ENCODE measurements around the gene C2CD2L. TPM values are rescaled to one million over a fixed set of nuclear protein-coding genes. Genes with fewer than 3 reads are reported as not detected.
"Not testable (repeated sequence)": the region's sequence is repeated elsewhere in the genome, so short reads cannot be mapped to it uniquely, and the experiment has no call there.

The C2CD2L gene
- polyA plus RNA-seq, 3 donors = 9.3 to 12.0 (median 9.5) TPM

GRCh38 chr11:119112314-119113020 lies 5.3 kb downstream of the C2CD2L start:
- no peak for DNase-seq (ENCODE audit: low read depth in 3 of 3, low spot score in 2 of 3)

- DNase-seq (ENCODE audit: low read depth in 3 of 3, low spot score in 2 of 3) = no peak
Measured at GRCh38 chr11:119113716-119114115, 6.6 kb downstream of the C2CD2L start.

GRCh38 chr11:119114351-119114750 lies 7.2 kb downstream of the C2CD2L start:
- DNase-seq (ENCODE audit: low read depth in 3 of 3, low spot score in 2 of 3) = no peak

GRCh38 chr11:119115484-119116234 lies 8.5 kb downstream of the C2CD2L start:
- no peak for DNase-seq (ENCODE audit: low read depth in 3 of 3, low spot score in 2 of 3)

GRCh38 chr11:119116235-119116594 lies 9.1 kb downstream of the C2CD2L start:
- DNase-seq (ENCODE audit: low read depth in 3 of 3, low spot score in 2 of 3) = no peak

- DNase-seq (ENCODE audit: low read depth in 3 of 3, low spot score in 2 of 3) = no peak
Measured at GRCh38 chr11:119116601-119117000, 9.5 kb downstream of the C2CD2L start.

- no peak for DNase-seq (ENCODE audit: low read depth in 3 of 3, low spot score in 2 of 3)
Measured at GRCh38 chr11:119117004-119117706, 10.0 kb downstream of the C2CD2L start.

- no peak for DNase-seq (ENCODE audit: low read depth in 3 of 3, low spot score in 2 of 3)
Measured at GRCh38 chr11:119118227-119118626, 11.1 kb downstream of the C2CD2L start.

- no peak for DNase-seq (ENCODE audit: low read depth in 3 of 3, low spot score in 2 of 3)
Measured at GRCh38 chr11:119118946-119119345, 11.8 kb downstream of the C2CD2L start.

GRCh38 chr11:119120639-119121007 lies 13.5 kb downstream of the C2CD2L start:
- DNase-seq (ENCODE audit: low read depth in 3 of 3, low spot score in 2 of 3) = peak in 2 of 3 donors; percentile 57 to 65

- DNase-seq (ENCODE audit: low read depth in 3 of 3, low spot score in 2 of 3) = peak; percentile 92 to 97 (median 95)
Measured at GRCh38 chr11:119121008-119121810, 14.1 kb downstream of the C2CD2L start, which contains the start of gene HINFP. TSS of gene HINFP (plus strand) at chr11:119121580. CDS start at chr11:119126945, 5,365 bp downstream.

- no peak for DNase-seq (ENCODE audit: low read depth in 3 of 3, low spot score in 2 of 3)
Measured at GRCh38 chr11:119121811-119122124, 14.6 kb downstream of the C2CD2L start.

GRCh38 chr11:119125821-119126220 lies 18.7 kb downstream of the C2CD2L start:
- no peak for DNase-seq (ENCODE audit: low read depth in 3 of 3, low spot score in 2 of 3)

- no peak for DNase-seq (ENCODE audit: low read depth in 3 of 3, low spot score in 2 of 3)
Measured at GRCh38 chr11:119126675-119127268, 19.6 kb downstream of the C2CD2L start.

GRCh38 chr11:119130662-119131061 lies 23.5 kb downstream of the C2CD2L start:
- no peak for DNase-seq (ENCODE audit: low read depth in 3 of 3, low spot score in 2 of 3)

- DNase-seq (ENCODE audit: low read depth in 3 of 3, low spot score in 2 of 3) = no peak
Measured at GRCh38 chr11:119134389-119134978, 27.3 kb downstream of the C2CD2L start.

GRCh38 chr11:119139276-119139675 lies 32.1 kb downstream of the C2CD2L start:
- not testable (repeated sequence) for DNase-seq (ENCODE audit: low read depth in 3 of 3, low spot score in 2 of 3)

GRCh38 chr11:119144825-119145486 lies 37.8 kb downstream of the C2CD2L start:
- DNase-seq (ENCODE audit: low read depth in 3 of 3, low spot score in 2 of 3) = no peak

GRCh38 chr11:119145551-119145950 lies 38.4 kb downstream of the C2CD2L start:
- no peak for DNase-seq (ENCODE audit: low read depth in 3 of 3, low spot score in 2 of 3)
